Kidney glomerular epithelial cell (primary cell): ENCODE measurements around the gene SLC43A2.

ENCODE experiments used
- DNase-seq: peaks from one replicate; lab custom pipeline; 2025; lab: John Stamatoyannopoulos, UW

SLC43A2 gene

DNA sequence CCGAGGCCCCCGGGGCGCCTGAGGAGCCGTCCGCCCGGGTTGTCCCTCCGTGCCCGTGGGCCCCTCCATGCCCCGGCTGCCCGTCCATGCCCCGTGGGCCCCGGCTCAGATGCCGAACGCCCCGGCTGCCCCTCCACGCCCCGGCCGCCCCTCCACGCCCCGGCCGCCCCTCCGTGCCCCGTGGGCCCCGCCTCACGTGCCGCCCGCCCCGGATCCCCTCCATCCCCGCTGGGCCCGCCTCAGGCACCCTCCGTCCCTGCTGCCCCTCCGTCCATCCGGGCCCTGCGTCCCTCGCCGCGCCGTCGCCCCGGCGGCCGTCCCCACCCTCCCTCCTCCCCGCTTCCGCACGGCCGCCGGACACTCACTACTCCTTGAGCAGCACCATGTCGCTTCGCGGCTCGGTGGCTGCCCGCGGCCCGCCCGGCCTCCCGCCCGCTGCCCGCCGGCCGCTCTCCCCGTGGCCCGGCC is 66.4 kb downstream of the SLC43A2 start:
- DNase-seq = no peak

DNA sequence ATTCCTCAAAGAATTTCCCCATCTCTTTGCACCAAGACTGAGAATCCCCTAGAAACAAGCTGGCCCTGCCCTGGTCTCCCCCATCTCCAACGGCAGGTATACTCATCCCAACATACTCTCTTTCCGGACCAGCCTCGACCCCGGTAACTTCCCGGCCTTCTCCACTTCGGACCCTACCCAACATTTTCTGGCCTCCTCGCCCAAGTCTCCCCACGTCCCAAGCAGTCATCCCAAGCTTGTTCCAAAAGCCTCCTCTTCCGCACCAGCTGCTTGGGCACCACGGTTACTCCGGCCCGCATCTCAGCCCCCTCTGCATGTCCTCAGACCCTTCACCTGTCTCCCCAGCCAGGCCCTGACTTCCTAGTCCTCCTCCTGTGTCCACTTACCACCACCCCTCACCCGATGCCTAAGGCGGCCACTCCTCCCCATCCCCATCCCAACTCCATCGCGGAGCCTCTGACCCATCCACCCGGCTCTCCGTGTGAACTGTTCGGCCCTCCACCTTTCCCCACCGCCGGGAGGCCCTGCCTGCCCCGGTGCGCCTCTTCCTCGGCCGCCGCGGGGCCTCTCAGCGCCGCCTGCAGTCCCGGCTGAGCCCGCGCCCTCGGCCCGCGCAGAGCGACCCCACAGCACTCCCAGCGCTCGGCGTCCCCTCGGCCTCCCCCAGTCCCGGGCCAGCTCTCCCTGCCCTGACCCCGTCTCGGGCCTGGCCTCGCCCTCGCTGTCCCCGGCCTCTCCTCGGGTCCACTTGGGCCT is 67.0 kb downstream of the SLC43A2 start:
- no peak for DNase-seq

DNA sequence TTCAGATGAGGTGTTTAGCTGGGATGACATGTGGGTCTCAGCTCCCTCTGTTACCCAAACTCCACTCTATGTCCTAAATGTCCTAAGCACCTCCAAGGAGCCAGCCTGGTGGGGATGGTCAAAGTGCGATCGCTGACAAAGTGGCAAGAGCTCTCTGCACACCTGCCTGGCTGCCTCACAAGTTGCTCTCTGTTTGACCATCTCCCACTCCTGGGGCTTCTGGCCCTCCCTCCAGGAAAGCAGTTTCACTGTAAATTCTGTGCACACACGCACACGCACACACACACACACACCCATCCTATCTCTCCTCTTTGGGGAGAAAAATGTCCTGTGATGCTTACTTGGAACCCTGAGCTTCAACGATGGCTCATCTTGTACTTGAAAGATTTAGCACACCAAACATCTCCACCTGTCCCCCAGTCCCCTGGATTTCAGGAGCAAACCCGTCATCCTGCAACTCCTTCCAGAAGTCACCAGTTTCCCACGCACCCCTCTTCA is 67.7 kb downstream of the SLC43A2 start:
- DNase-seq = no peak

- DNase-seq = no peak
Observed at GRCh38 chr17:1560101-1560857, 68.4 kb downstream of the SLC43A2 start.

DNA sequence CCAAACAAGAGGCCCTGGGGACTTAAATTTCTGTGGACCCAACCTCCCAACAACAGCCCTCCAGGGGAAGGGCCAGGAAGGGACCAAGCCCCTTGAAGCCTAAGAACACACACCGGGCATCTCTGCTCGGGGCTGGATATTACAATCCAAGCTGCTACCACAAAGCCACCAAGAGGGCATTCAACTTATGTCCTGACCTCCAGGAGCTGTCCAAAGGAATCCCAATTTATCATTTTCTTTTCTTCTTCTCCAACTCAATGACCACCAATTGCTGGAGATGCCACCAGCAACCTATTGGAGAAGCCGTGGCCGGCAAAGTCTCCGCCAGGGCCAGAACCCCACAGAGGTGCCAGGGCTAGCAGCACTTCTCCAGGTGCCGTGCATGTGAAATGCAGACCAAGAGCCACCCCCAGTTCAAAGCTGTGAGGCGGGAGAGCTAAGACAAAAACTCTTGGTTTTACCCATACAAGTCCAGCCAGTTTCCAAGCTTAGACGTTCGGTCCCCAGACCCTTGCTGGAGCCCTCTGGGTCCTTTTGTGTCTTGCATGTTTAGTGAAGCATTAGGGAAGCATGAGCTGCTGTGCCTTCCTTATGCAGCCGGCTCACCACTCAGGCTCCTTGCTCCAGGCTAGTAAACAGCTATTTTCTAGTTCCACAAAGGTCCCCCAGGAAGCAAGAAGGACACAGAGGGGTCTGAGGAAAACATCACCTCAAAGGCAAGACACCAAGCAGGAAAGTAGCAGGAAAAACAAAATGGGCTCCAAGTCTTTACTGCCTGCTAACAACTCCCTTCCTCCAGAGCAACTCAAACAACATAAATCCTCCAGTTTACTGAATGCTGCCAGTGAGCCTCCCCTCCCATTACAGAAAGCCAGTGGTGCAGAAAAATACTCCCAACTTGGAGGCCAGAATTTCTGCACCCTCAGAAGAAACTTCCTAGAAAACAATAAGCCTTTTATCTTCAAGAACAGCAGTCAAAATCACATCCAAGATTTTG is 69.3 kb downstream of the SLC43A2 start:
- DNase-seq = no peak

GRCh38 chr17:1558401-1558800 is 70.2 kb downstream of the SLC43A2 start:
- DNase-seq = no peak

DNA sequence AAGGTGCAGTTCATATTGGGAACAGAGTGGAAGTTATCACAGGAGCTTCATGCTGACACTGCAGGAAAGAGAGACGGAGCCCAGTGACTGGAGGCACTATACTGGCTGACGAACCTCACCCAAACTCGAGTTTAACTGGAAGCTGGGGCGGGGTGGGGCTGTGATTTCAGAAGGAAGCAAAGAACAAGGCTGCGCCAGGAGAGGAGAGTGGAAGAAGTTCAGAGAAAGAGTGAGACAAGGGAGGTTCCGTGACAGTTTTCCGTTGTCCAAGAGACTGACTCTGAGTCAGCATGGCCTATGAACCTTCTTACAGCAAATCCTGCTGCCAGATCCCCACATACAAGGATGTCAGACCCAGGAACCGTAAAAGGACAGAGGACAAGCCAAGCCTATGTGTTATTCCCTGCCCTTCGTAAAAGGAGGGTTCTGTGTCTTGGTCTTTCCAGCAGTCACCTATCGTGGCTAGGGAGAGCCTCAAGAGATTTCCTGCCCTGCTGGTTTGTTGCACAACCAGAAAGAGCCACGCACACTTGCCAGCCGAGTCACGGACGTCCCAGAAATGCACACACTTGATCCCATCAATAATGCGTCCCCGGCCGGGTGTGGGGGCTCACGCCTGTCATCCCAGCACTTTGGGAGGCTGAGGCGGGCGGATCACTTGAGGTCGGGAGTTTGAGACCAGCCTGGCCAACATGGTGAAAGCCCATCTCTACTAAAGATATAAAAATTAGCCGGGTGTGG is 71.1 kb downstream of the SLC43A2 start:
- no peak for DNase-seq

DNA sequence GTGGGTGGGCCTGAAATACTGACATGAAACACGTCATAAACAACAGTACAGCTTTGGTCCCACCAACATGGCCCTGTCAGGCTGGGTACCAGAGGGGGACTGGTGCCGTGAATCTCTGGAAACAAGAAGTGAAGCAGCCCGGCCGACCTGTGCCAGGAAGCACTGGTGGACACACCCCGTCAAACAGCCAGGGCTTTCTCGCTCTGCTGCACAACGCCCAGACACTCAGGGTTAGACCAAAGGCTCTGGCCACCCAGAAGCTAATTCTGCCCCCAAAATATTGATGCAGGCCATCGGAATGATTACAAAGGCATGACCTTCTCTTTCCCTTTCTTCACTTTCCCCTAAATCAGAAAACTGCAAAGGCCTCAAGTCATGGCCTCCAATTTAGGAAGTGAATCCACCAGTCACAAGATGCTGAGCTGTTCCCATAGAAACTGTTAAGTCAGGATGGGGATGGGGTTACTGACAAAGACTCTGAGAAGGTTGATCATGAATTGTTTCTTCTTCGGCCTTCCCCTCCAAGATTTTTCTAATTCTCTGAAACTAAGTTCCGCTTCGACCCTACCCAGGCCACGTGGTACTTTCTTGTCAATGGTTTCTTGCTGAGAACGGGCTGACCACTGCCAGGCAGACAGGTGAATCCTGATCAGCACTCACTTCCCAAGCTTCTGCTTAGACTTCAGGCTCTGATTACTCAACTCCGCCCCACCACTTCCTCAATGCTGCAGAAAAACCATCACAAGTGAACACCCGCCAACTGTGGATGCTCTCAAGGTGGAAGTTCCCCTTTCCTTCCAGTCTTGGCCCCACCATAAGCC is 72.8 kb downstream of the SLC43A2 start:
- no peak for DNase-seq

GRCh38 chr17:1554751-1555540 is 73.7 kb downstream of the SLC43A2 start:
- DNase-seq = no peak

- no peak for DNase-seq
Observed at GRCh38 chr17:1553354-1554266, 75.0 kb downstream of the SLC43A2 start.

DNA sequence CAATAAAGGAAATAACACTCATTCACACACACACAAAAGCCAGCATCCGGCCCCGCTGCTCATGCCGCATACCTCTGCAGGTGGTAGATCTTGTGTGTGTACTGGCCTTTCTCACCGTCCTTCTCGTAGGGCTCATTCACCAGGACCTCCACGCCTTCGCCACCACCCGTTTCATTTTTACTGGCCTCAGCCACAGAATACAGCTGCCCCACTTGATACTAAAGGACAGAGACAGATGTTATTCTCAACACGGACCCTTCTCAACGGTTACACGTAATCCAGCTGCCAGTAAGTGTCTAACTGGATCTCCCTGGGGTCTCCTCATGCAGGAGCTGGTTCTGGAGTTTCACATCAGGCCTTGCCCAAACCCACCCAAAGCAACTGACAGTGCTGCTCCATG is 75.7 kb downstream of the SLC43A2 start:
- DNase-seq = no peak

DNA sequence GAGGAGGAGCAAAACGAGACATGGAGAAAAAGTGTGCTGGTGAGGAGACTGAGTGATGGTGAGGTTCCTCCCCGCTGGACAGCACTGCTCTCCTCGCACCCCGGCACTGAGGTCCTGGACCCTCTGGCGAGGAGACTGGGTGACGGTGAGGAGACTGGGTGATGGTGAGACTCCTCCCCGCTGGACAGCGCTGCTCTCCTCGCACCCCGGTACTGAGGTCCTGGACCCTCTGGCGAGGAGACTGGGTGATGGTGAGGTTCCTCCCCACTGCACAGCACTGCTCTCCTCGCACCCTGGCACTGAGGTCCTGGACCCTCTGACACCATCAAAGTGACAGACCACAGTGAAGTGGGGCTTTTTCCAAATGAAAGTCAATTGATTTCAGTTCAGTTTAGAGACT is 76.9 kb downstream of the SLC43A2 start:
- DNase-seq = no peak

DNA sequence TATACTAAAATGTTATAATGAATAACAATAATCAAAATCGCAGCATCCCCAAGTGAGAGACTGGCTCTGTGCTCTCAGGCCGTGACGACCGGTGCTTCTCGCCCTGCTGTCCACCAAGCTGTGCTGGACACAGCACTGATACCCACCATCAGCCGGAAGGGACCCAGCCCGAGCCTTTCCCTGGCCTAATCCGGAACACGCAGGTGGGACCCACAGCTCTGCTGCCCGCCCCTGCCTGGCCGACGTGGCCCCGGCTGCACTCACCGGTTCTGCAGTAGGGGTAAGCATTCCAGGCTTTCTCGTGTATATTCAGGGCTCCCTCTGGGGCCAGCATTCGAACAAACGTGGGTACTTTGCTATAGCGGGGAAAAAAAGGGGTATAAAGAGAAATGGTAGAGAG is 80.6 kb downstream of the SLC43A2 start:
- DNase-seq = no peak

GRCh38 chr17:1546292-1546922 is 82.2 kb downstream of the SLC43A2 start:
- DNase-seq = no peak

DNA sequence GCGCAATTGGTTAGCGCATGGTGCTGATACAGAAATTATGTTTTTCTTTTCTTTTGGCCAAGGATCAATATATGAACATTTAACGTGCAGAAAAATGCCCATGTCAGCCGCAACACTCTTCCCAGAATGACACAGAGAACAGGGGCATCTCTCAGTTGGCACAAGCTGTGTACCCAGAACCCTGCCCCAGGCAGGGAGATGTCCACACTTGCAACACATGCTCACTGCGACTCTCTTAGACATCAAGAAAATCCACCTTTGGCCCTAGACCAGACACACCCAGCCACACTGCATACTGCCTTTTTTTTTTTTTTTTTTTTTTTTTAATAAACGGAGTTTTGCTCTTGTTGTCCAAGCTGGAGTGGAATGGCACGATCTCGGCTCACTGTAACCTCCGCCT is 83.0 kb downstream of the SLC43A2 start:
- DNase-seq = no peak

DNA sequence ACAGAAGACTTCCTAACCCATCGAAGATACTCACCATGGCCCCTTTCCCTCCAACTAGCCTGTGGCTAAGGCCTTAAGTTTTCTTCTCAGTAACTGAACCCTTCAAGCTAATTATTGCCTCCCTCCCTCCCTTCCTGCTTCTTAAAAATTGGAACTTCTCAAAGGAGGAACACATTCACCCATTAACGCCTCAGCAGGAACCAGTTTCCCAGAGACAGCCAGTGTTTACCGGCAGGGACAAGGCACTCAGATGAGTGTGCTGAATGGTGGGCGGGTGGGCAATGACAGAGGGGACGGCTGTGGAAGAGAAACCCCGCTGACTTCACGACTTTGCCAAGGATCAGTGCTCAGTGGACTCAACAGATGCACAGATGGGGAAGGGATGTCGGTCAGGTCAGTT is 86.3 kb downstream of the SLC43A2 start:
- no peak for DNase-seq

- DNase-seq = no peak
Observed at GRCh38 chr17:1541367-1541904, 87.2 kb downstream of the SLC43A2 start.

- no peak for DNase-seq
Observed at GRCh38 chr17:1539811-1540210, 88.8 kb downstream of the SLC43A2 start.
